Measurements from ENCODE around the gene HDAC4. TPM values are rescaled to one million over a fixed set of nuclear protein-coding genes. Genes with fewer than 3 reads are reported as not detected.

HDAC4 gene
- total and polyA plus RNA-seq, 10 of the 15 experiments (the other 5 are each of a cell fraction or from before 2014, with no cell fraction given) = 0.22 to 15.7 (median 4.8) TPM

DNA sequence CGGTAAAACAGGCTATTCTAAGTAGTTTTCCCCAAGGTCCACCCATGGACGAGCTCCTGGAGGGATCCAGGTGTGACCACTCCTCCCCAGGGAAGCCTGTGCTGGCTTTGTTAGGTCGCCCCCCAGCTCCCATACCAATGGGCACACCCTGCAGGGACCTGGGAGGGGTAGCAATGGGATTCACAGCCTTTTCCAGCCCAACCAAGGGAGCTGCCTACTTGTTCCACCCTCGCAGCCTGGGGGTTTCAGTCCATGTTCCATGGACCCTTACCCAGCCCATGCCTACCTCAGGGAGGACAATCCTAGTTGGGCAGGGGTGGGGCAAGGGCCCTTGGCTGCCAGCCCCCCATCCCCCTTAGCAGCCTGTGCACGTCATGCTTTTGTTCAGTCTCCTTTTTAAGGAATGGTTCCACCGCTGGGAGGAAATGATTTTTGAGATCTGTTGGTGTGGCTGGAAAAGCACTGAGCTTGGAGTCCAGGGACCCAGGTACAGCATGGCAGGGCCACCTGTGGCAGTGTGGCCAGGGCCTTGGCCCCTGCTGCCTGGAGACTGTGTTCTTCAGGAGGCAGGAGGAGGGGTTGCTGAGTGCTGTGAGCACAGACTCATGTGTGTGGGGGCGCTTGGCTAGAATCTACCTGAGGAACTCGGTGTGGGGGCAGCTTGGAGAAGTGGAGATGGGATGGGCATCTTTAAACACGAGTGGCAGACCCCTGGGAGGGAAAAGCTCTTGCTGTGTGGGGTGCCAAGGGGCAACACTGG lies 386.2 kb downstream of the HDAC4 start:
- no peak for DNase-seq (ENCODE audit: low read depth, low spot score)
- ChIA-PET CTCF (no interaction called here), SMC1A (ENCODE audit: uncharacterized antibody, unreplicated experiment) (no interaction called here), POLR2A (no interaction called here), RAD21 (ENCODE audit: unreplicated experiment) (no interaction called here)
- ATAC-seq = no peak
- no peak overlapping the region for H2AFZ ChIP-seq (ENCODE audit: control insufficient read depth, low read depth, low read length)
- H3K4me2 ChIP-seq (ENCODE audit: control insufficient read depth, insufficient read depth) = no peak overlapping the region
- in situ Hi-C loops (cut with MboI) = no loop called here
- 1% methylated on average over 9 of the region's 9 CpGs for WGBS (ENCODE audit: insufficient coverage, insufficient replicate concordance, low lambda C conversion rate, missing lambda C conversion rate)
- H3K4me3 ChIP-seq = no peak overlapping the region
- no peak overlapping the region for H3K27ac ChIP-seq (ENCODE audit: control insufficient read depth, insufficient read depth)
- BruUV-seq (replicated peaks) = no TSS peak
- peaks cover 1% of the 10 kb centered on the region; the same call in 2 of the 3 replicates for H3K9me3 ChIP-seq (replicated peaks; ENCODE audit: control insufficient read depth, insufficient read depth, low read length)
- H3K9ac ChIP-seq (ENCODE audit: control insufficient read depth, insufficient read depth, low read length) = no peak overlapping the region
- TF ChIP-seq ASH2L (IDR thresholded peaks at IDR 0.05; ENCODE audit: borderline replicate concordance, low read depth) (no peak), EP300 (IDR thresholded peaks at IDR 0.05; ENCODE audit: borderline replicate concordance in 1 of 2, control insufficient read depth in 1 of 2, low read depth in 2 of 2, low read length in 2 of 2) (no peak), NFYA (IDR thresholded peaks at IDR 0.05; ENCODE audit: borderline replicate concordance, low read depth, low read length) (no peak), NR2C1 (IDR thresholded peaks at IDR 0.05) (no peak), SMC3 (IDR thresholded peaks at IDR 0.05; ENCODE audit: borderline replicate concordance, low read length) (no peak), YBX1 (IDR thresholded peaks at IDR 0.05) (no peak), IKZF2 (IDR thresholded peaks at IDR 0.05) (no peak), PAX5 (IDR thresholded peaks at IDR 0.05; ENCODE audit: borderline replicate concordance, low read depth, low read length) (no peak), WRNIP1 (IDR thresholded peaks at IDR 0.05; ENCODE audit: borderline replicate concordance, low read depth, low read length) (no peak), CREB1 (IDR thresholded peaks at IDR 0.05; ENCODE audit: low read depth) (no peak), RCOR1 (conservative IDR thresholded peaks at IDR 0.05; ENCODE audit: low read depth, low read length) (no peak), BHLHE40 (IDR thresholded peaks at IDR 0.05; ENCODE audit: borderline replicate concordance in 1 of 2, low read depth in 2 of 2, low read length in 1 of 2) (no peak)
- TF ChIP-seq, protein P1, sequence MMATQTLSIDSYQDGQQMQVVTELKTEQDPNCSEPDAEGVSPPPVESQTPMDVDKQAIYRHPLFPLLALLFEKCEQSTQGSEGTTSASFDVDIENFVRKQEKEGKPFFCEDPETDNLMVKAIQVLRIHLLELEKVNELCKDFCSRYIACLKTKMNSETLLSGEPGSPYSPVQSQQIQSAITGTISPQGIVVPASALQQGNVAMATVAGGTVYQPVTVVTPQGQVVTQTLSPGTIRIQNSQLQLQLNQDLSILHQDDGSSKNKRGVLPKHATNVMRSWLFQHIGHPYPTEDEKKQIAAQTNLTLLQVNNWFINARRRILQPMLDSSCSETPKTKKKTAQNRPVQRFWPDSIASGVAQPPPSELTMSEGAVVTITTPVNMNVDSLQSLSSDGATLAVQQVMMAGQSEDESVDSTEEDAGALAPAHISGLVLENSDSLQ (IDR thresholded peaks at IDR 0.05) = no peak
- TF ChIP-seq, protein P2, sequence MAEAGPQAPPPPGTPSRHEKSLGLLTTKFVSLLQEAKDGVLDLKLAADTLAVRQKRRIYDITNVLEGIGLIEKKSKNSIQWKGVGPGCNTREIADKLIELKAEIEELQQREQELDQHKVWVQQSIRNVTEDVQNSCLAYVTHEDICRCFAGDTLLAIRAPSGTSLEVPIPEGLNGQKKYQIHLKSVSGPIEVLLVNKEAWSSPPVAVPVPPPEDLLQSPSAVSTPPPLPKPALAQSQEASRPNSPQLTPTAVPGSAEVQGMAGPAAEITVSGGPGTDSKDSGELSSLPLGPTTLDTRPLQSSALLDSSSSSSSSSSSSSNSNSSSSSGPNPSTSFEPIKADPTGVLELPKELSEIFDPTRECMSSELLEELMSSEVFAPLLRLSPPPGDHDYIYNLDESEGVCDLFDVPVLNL (IDR thresholded peaks at IDR 0.05; ENCODE audit: low read depth, low read length) = no peak
- no peaks in the 10 kb centered on the region for H3K36me3 ChIP-seq (ENCODE audit: control insufficient read depth in 2 of 2, insufficient read depth in 2 of 2, low read length in 1 of 2)
- H4K20me1 ChIP-seq (ENCODE audit: control insufficient read depth, insufficient read depth) = no peaks in the 10 kb centered on the region
- no peaks in the 10 kb centered on the region for H3K4me1 ChIP-seq (ENCODE audit: control insufficient read depth, insufficient read depth, low read length)
- no peak for FAIRE-seq
- intact Hi-C loops (cut with micrococcal nuclease; ENCODE audit: unreplicated experiment) = no loop called here
- H3K27me3 ChIP-seq (replicated peaks in 1 of 2; ENCODE audit: control insufficient read depth in 2 of 2, insufficient read depth in 2 of 2, low read length in 1 of 2) = peaks cover 0 to 5% of the 10 kb centered on the region in 2 experiments
- H3K79me2 ChIP-seq (ENCODE audit: control insufficient read depth, insufficient read depth, low read length) = no peaks in the 10 kb centered on the region

Data from GM12878 (cell line).